ENCODE results near the gene UBE2J2. TPM values are rescaled to one million over a fixed set of nuclear protein-coding genes. Genes with fewer than 3 reads are reported as not detected.

The UBE2J2 gene
- polyA plus RNA-seq, 3 donors: 44.5 to 58.5 (median 53.4) TPM

- no peak for DNase-seq (ENCODE audit: extremely low read depth in 1 of 11, low read depth in 9 of 11, low spot score in 4 of 11)
Observed at GRCh38 chr1:1212780-1213344, 60.8 kb downstream of the UBE2J2 start.

- DNase-seq (ENCODE audit: extremely low read depth in 1 of 11, low read depth in 9 of 11, low spot score in 4 of 11): no peak
Observed at GRCh38 chr1:1211541-1212441, 61.9 kb downstream of the UBE2J2 start.

- no peak for DNase-seq (ENCODE audit: extremely low read depth in 1 of 11, low read depth in 9 of 11, low spot score in 4 of 11)
Observed at GRCh38 chr1:1210726-1211540, 62.7 kb downstream of the UBE2J2 start.

GRCh38 chr1:1208713-1209433 lies 64.8 kb downstream of the UBE2J2 start:
- no peak for DNase-seq (ENCODE audit: extremely low read depth in 1 of 11, low read depth in 9 of 11, low spot score in 4 of 11)

GRCh38 chr1:1207571-1207892 lies 66.1 kb downstream of the UBE2J2 start:
- DNase-seq (ENCODE audit: extremely low read depth in 1 of 11, low read depth in 9 of 11, low spot score in 4 of 11): no peak

- DNase-seq (ENCODE audit: extremely low read depth in 1 of 11, low read depth in 9 of 11, low spot score in 4 of 11): no peak
Observed at GRCh38 chr1:1206966-1207531, 66.6 kb downstream of the UBE2J2 start.

- DNase-seq (ENCODE audit: extremely low read depth in 1 of 11, low read depth in 9 of 11, low spot score in 4 of 11): no peak
Observed at GRCh38 chr1:1206376-1206965, 67.2 kb downstream of the UBE2J2 start, which contains the start of gene TNFRSF18. Gene TNFRSF18 (minus strand): TSS chr1:1206592. CDS start chr1:1206571, 21 bp downstream.

- DNase-seq (ENCODE audit: extremely low read depth in 1 of 11, low read depth in 9 of 11, low spot score in 4 of 11): no peak
Observed at GRCh38 chr1:1205769-1206375, 67.8 kb downstream of the UBE2J2 start.

GRCh38 chr1:1204998-1205768 lies 68.5 kb downstream of the UBE2J2 start:
- DNase-seq (ENCODE audit: extremely low read depth in 1 of 11, low read depth in 9 of 11, low spot score in 4 of 11): no peak

- DNase-seq (ENCODE audit: extremely low read depth in 1 of 11, low read depth in 9 of 11, low spot score in 4 of 11): no peak
Observed at GRCh38 chr1:1204425-1204920, 69.2 kb downstream of the UBE2J2 start.

Other genes starting within 250 kb of the UBE2J2 start
- under 1 TPM; 0.30 to 0.82 (median 0.39) TPM for gene RNF223, start 199.5 kb downstream of the UBE2J2 start, polyA plus RNA-seq (ENCODE audit: insufficient read length in 3 of 3)
- 10 to 100 TPM in 2 of 3 donors, 1 to 10 TPM in 1; 6.4 to 20.1 (median 14.1) TPM for gene C1orf159, start 157.8 kb downstream of the UBE2J2 start, polyA plus RNA-seq (ENCODE audit: insufficient read length in 3 of 3)
- gene TTLL10, start 100.0 kb downstream of the UBE2J2 start, polyA plus RNA-seq (ENCODE audit: insufficient read length in 3 of 3): under 1 TPM; 0.30 to 0.88 (median 0.50) TPM
- under 1 TPM; 0.20 to 0.80 (median 0.43) TPM for gene TNFRSF18, start 67.3 kb downstream of the UBE2J2 start, polyA plus RNA-seq (ENCODE audit: insufficient read length in 3 of 3)
- gene TNFRSF4, start 59.7 kb downstream of the UBE2J2 start, polyA plus RNA-seq (ENCODE audit: insufficient read length in 3 of 3): 1 to 10 TPM; 1.1 to 3.0 (median 2.4) TPM
- gene SDF4, start 41.9 kb downstream of the UBE2J2 start, polyA plus RNA-seq (ENCODE audit: insufficient read length in 3 of 3): 100 to 1,000 TPM; 106 to 141 (median 132) TPM
- 10 to 100 TPM; 20.9 to 22.5 (median 21.3) TPM for gene B3GALT6, start 41.6 kb downstream of the UBE2J2 start, polyA plus RNA-seq (ENCODE audit: insufficient read length in 3 of 3)
- gene C1QTNF12, start 27.1 kb downstream of the UBE2J2 start, polyA plus RNA-seq (ENCODE audit: insufficient read length in 3 of 3): 10 to 100 TPM in 2 of 3 donors, 1 to 10 TPM in 1; 7.5 to 17.4 (median 12.2) TPM
- gene SCNN1D, start 6.6 kb upstream of the UBE2J2 start, polyA plus RNA-seq (ENCODE audit: insufficient read length in 3 of 3): 10 to 100 TPM in 1 of 3 donors, 1 to 10 TPM in 2; 3.9 to 10.5 (median 5.8) TPM
- 10 to 100 TPM; 22.4 to 39.1 (median 38.3) TPM for gene ACAP3, start 34.1 kb upstream of the UBE2J2 start, polyA plus RNA-seq (ENCODE audit: insufficient read length in 3 of 3)
- gene PUSL1, start 34.7 kb upstream of the UBE2J2 start, polyA plus RNA-seq (ENCODE audit: insufficient read length in 3 of 3): 10 to 100 TPM in 2 of 3 donors, 1 to 10 TPM in 1; 4.5 to 10.4 (median 10.0) TPM
- gene INTS11, start 50.8 kb upstream of the UBE2J2 start, polyA plus RNA-seq (ENCODE audit: insufficient read length in 3 of 3): 100 to 1,000 TPM; 107 to 159 (median 117) TPM
- gene CPTP, start 50.9 kb upstream of the UBE2J2 start, polyA plus RNA-seq (ENCODE audit: insufficient read length in 3 of 3): 10 to 100 TPM; 10.0 to 18.0 (median 16.0) TPM
- gene TAS1R3, start 57.4 kb upstream of the UBE2J2 start, polyA plus RNA-seq (ENCODE audit: insufficient read length in 3 of 3): under 1 TPM; 0.31 to 0.52 (median 0.47) TPM
- 10 to 100 TPM; 23.6 to 45.9 (median 42.6) TPM for gene DVL1, start 75.6 kb upstream of the UBE2J2 start, polyA plus RNA-seq (ENCODE audit: insufficient read length in 3 of 3)
- 100 to 1,000 TPM; 145 to 202 (median 196) TPM for gene MXRA8, start 84.7 kb upstream of the UBE2J2 start, polyA plus RNA-seq (ENCODE audit: insufficient read length in 3 of 3)
- 10 to 100 TPM; 52.0 to 89.3 (median 86.3) TPM for gene AURKAIP1, start 101.4 kb upstream of the UBE2J2 start, polyA plus RNA-seq (ENCODE audit: insufficient read length in 3 of 3)
- gene CCNL2, start 125.5 kb upstream of the UBE2J2 start, polyA plus RNA-seq (ENCODE audit: insufficient read length in 3 of 3): 100 to 1,000 TPM; 241 to 386 (median 255) TPM
- gene MRPL20, start 133.4 kb upstream of the UBE2J2 start, polyA plus RNA-seq (ENCODE audit: insufficient read length in 3 of 3): 100 to 1,000 TPM; 115 to 120 (median 120) TPM
- gene ANKRD65, start 147.4 kb upstream of the UBE2J2 start, polyA plus RNA-seq (ENCODE audit: insufficient read length in 3 of 3): 10 to 100 TPM in 2 of 3 donors, 1 to 10 TPM in 1; 8.3 to 14.7 (median 10.6) TPM
- 10 to 100 TPM; 31.6 to 74.6 (median 62.4) TPM for gene VWA1, start 161.8 kb upstream of the UBE2J2 start, polyA plus RNA-seq (ENCODE audit: insufficient read length in 3 of 3)
- 1 to 10 TPM; 2.2 to 5.5 (median 2.9) TPM for gene ATAD3C, start 175.8 kb upstream of the UBE2J2 start, polyA plus RNA-seq (ENCODE audit: insufficient read length in 3 of 3)
- gene ATAD3B, start 197.9 kb upstream of the UBE2J2 start, polyA plus RNA-seq (ENCODE audit: insufficient read length in 3 of 3): 10 to 100 TPM; 11.6 to 28.5 (median 15.1) TPM
- 10 to 100 TPM; 15.4 to 29.0 (median 25.9) TPM for gene ATAD3A, start 238.3 kb upstream of the UBE2J2 start, polyA plus RNA-seq (ENCODE audit: insufficient read length in 3 of 3)